ENCODE results near the gene IFIT3.

Gene IFIT3

GRCh38 chr10:89297356-89297755 is 30.4 kb upstream of the IFIT3 start:
- no peaks in the 10 kb centered on the region for H3K4me1 ChIP-seq (ENCODE audit: insufficient read depth, insufficient read length)
- H3K36me3 ChIP-seq (ENCODE audit: insufficient read depth, insufficient read length, low read length), result no peaks in the 10 kb centered on the region
- no peaks in the 10 kb centered on the region for H3K27me3 ChIP-seq (ENCODE audit: insufficient read depth, insufficient read length)
- TF ChIP-seq ZNF274 (IDR thresholded peaks at IDR 0.05; ENCODE audit: low read depth, low read length) (no peak), YY1 (IDR thresholded peaks at IDR 0.05; ENCODE audit: insufficient read depth, insufficient read length) (no peak), SUZ12 (IDR thresholded peaks at IDR 0.05; ENCODE audit: extremely low read depth, insufficient read depth, insufficient read length) (no peak)
- no peak for DNase-seq (ENCODE audit: low read depth, low spot score)
- H3K9ac ChIP-seq (ENCODE audit: insufficient read length, low read depth), result no peak overlapping the region
- no peaks in the 10 kb centered on the region for H3K9me3 ChIP-seq (ENCODE audit: insufficient read depth, low read length)
- no peak overlapping the region for H3K4me3 ChIP-seq (ENCODE audit: insufficient read length, low read depth)

GRCh38 chr10:89297791-89298190 is 30.0 kb upstream of the IFIT3 start:
- no peak for DNase-seq (ENCODE audit: low read depth, low spot score)
- Histone ChIP-seq H3K4me3 (ENCODE audit: insufficient read length, low read depth) (no peak overlapping the region), H3K4me1 (ENCODE audit: insufficient read depth, insufficient read length) (no peaks in the 10 kb centered on the region), H3K27me3 (ENCODE audit: insufficient read depth, insufficient read length) (no peaks in the 10 kb centered on the region), H3K9ac (ENCODE audit: insufficient read length, low read depth) (no peak overlapping the region), H3K9me3 (ENCODE audit: insufficient read depth, low read length) (no peaks in the 10 kb centered on the region), H3K36me3 (ENCODE audit: insufficient read depth, insufficient read length, low read length) (no peaks in the 10 kb centered on the region)
- no peak for TF ChIP-seq SUZ12 (IDR thresholded peaks at IDR 0.05; ENCODE audit: extremely low read depth, insufficient read depth, insufficient read length)
- no peak for TF ChIP-seq YY1 (IDR thresholded peaks at IDR 0.05; ENCODE audit: insufficient read depth, insufficient read length)
- no peak for TF ChIP-seq ZNF274 (IDR thresholded peaks at IDR 0.05; ENCODE audit: low read depth, low read length)

- H3K27me3 ChIP-seq (ENCODE audit: insufficient read depth, insufficient read length), result no peaks in the 10 kb centered on the region
- no peaks in the 10 kb centered on the region for H3K36me3 ChIP-seq (ENCODE audit: insufficient read depth, insufficient read length, low read length)
- TF ChIP-seq YY1 (IDR thresholded peaks at IDR 0.05; ENCODE audit: insufficient read depth, insufficient read length) (no peak), SUZ12 (IDR thresholded peaks at IDR 0.05; ENCODE audit: extremely low read depth, insufficient read depth, insufficient read length) (no peak), ZNF274 (IDR thresholded peaks at IDR 0.05; ENCODE audit: low read depth, low read length) (no peak)
- no peak for DNase-seq (ENCODE audit: low read depth, low spot score)
- H3K4me3 ChIP-seq (ENCODE audit: insufficient read length, low read depth), result no peak overlapping the region
- no peaks in the 10 kb centered on the region for H3K4me1 ChIP-seq (ENCODE audit: insufficient read depth, insufficient read length)
- no peak overlapping the region for H3K9ac ChIP-seq (ENCODE audit: insufficient read length, low read depth)
- H3K9me3 ChIP-seq (ENCODE audit: insufficient read depth, low read length), result no peaks in the 10 kb centered on the region
These were observed 28.8 kb upstream of the IFIT3 start for GRCh38 chr10:89299031-89299430.

- DNase-seq (ENCODE audit: low read depth, low spot score), result no peak
- Histone ChIP-seq H3K9me3 (ENCODE audit: insufficient read depth, low read length) (no peaks in the 10 kb centered on the region), H3K36me3 (ENCODE audit: insufficient read depth, insufficient read length, low read length) (no peaks in the 10 kb centered on the region), H3K4me3 (ENCODE audit: insufficient read length, low read depth) (no peak overlapping the region), H3K27me3 (ENCODE audit: insufficient read depth, insufficient read length) (no peaks in the 10 kb centered on the region), H3K9ac (ENCODE audit: insufficient read length, low read depth) (no peak overlapping the region), H3K4me1 (ENCODE audit: insufficient read depth, insufficient read length) (no peaks in the 10 kb centered on the region)
- no peak for TF ChIP-seq YY1 (IDR thresholded peaks at IDR 0.05; ENCODE audit: insufficient read depth, insufficient read length)
These were observed 26.6 kb upstream of the IFIT3 start for GRCh38 chr10:89301232-89301631.

- Histone ChIP-seq H3K36me3 (ENCODE audit: insufficient read depth, insufficient read length, low read length) (no peaks in the 10 kb centered on the region), H3K4me1 (ENCODE audit: insufficient read depth, insufficient read length) (no peaks in the 10 kb centered on the region), H3K9me3 (ENCODE audit: insufficient read depth, low read length) (no peaks in the 10 kb centered on the region), H3K9ac (ENCODE audit: insufficient read length, low read depth) (no peak within 1 kb of the TSS), H3K27me3 (ENCODE audit: insufficient read depth, insufficient read length) (no peaks in the 10 kb centered on the region), H3K4me3 (ENCODE audit: insufficient read length, low read depth) (no peak within 1 kb of the TSS)
- DNase-seq (ENCODE audit: low read depth, low spot score), result no peak
- no peak for TF ChIP-seq YY1 (IDR thresholded peaks at IDR 0.05; ENCODE audit: insufficient read depth, insufficient read length)
- no peak for TF ChIP-seq ZNF274 (IDR thresholded peaks at IDR 0.05; ENCODE audit: low read depth, low read length)
- TF ChIP-seq SUZ12 (IDR thresholded peaks at IDR 0.05; ENCODE audit: extremely low read depth, insufficient read depth, insufficient read length), result no peak
These were observed 25.9 kb upstream of the IFIT3 start, which contains the start of gene IFIT2 for GRCh38 chr10:89301721-89302445. Gene IFIT2, plus strand, starts transcription at chr10:89302046. Its CDS starts 78 bp downstream, at chr10:89302124.

GRCh38 chr10:89302625-89303024 is 25.2 kb upstream of the IFIT3 start:
- Histone ChIP-seq H3K27me3 (ENCODE audit: insufficient read depth, insufficient read length) (no peaks in the 10 kb centered on the region), H3K4me3 (ENCODE audit: insufficient read length, low read depth) (no peak overlapping the region)

GRCh38 chr10:89303161-89303560 is 24.6 kb upstream of the IFIT3 start:
- no peak for TF ChIP-seq YY1 (IDR thresholded peaks at IDR 0.05; ENCODE audit: insufficient read depth, insufficient read length)
- no peak for TF ChIP-seq SUZ12 (IDR thresholded peaks at IDR 0.05; ENCODE audit: extremely low read depth, insufficient read depth, insufficient read length)
- TF ChIP-seq ZNF274 (IDR thresholded peaks at IDR 0.05; ENCODE audit: low read depth, low read length), result no peak
- Histone ChIP-seq H3K9ac (ENCODE audit: insufficient read length, low read depth) (no peak overlapping the region), H3K4me3 (ENCODE audit: insufficient read length, low read depth) (no peak overlapping the region), H3K9me3 (ENCODE audit: insufficient read depth, low read length) (no peaks in the 10 kb centered on the region), H3K27me3 (ENCODE audit: insufficient read depth, insufficient read length) (no peaks in the 10 kb centered on the region), H3K4me1 (ENCODE audit: insufficient read depth, insufficient read length) (no peaks in the 10 kb centered on the region), H3K36me3 (ENCODE audit: insufficient read depth, insufficient read length, low read length) (no peaks in the 10 kb centered on the region)
- DNase-seq (ENCODE audit: low read depth, low spot score), result no peak

More at GRCh38 chr10:89302625-89303024, 25.2 kb upstream of the IFIT3 start:
- no peaks in the 10 kb centered on the region for H3K9me3 ChIP-seq (ENCODE audit: insufficient read depth, low read length)
- H3K36me3 ChIP-seq (ENCODE audit: insufficient read depth, insufficient read length, low read length), result no peaks in the 10 kb centered on the region
- H3K9ac ChIP-seq (ENCODE audit: insufficient read length, low read depth), result no peak overlapping the region
- no peak for DNase-seq (ENCODE audit: low read depth, low spot score)
- TF ChIP-seq YY1 (IDR thresholded peaks at IDR 0.05; ENCODE audit: insufficient read depth, insufficient read length) (no peak), SUZ12 (IDR thresholded peaks at IDR 0.05; ENCODE audit: extremely low read depth, insufficient read depth, insufficient read length) (no peak), ZNF274 (IDR thresholded peaks at IDR 0.05; ENCODE audit: low read depth, low read length) (no peak)
- no peaks in the 10 kb centered on the region for H3K4me1 ChIP-seq (ENCODE audit: insufficient read depth, insufficient read length)

All from NT2/D1 (cell line).